Fibroblast of skin of right quadriceps (primary cell): Measurements from ENCODE around the gene PXDN.
A peak's percentile ranks its signal among the peaks of the same experiment; 100 is the strongest.
"Not testable (repeated sequence)": the region's sequence is repeated elsewhere in the genome, so short reads cannot be mapped to it uniquely, and the experiment has no call there.

Experiments used
- DNase-seq: peaks from one replicate; pipeline ENCODE4 v3.0.0-alpha.2; 2013

Gene PXDN

DNA sequence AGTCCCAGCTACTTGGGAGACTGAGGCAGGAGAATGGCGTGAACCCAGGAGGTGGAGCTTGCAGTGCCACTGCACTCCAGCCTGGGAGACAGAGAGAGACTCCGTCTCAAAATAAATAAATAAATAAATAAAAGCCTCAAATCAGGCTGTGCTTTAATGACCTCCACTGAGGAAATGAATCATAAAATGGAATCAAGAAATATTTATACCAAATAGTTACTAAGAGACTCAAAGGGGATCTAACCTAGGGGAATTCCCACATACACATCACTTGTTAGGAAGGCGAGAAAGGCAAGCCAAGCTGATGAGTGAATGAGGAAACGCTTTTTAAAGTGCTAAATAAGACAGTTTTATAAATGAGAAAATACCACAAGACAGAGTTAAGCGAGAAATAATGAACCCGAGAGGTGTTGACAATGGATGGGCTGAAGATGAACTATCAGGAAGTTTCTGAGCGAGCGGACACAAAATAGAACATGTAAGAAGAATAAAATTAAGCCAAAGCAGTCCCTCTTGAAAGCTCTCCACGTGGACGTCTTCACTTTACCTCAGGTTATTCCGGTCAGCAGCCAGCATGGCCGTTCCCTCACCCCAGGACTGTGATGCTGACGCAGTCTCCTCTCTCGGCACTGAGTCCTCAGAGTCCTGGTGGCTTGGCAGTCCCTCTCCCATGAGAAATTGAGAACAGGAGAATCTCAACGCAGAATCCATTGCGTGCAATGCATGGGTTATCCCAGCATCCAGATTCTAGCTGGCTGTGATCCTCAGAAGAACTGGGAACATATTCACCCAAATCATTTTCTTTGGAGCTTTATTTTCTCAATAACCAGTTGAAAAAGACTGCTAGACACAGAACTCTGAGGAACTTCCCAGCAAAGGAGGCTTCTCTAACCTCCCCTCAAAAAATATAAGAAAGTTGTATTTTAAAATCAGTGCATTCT, 22.3 kb downstream of the PXDN start:
- DNase-seq, result peak; percentile 95

DNA sequence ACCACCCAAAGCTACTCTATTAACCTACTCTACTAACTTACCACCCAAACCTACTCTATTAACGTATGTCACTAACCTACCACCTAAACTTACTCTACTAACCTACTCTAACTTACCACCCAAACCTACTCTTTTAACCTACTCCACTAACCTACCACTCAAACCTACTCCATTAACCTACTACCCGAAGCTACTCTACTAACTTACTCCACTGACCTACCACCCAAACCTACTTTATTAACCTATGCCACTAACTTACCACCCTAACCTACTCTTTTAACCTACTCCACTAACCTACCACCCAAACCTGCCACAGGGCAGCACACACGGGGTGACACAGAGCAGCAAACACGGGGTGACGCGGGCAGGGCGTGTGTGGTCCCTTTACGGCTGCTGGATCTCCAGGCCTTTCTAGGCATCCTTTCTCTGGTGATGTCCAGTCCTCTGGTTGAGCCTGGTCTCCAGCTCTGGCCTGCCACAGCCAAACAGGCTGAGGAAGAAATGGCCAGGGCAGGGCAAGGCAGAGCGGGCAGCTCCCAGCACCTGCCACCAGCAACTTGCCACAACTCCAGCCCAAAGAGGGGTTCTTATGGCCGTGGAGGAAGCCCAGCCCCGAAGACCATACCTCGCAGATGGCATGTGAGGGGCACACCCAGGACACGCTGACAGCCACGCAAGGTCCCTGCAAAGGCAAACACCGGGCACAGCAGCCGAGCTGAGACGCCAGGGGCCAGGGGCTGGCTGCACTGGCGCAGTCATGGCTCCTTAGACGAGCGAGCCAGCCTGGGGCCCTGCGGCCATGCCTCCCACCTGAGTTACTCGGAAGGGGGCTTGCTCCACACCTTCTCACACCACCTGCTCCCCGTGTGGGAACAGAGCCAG, 25.7 kb downstream of the PXDN start:
- DNase-seq, result no peak

DNA sequence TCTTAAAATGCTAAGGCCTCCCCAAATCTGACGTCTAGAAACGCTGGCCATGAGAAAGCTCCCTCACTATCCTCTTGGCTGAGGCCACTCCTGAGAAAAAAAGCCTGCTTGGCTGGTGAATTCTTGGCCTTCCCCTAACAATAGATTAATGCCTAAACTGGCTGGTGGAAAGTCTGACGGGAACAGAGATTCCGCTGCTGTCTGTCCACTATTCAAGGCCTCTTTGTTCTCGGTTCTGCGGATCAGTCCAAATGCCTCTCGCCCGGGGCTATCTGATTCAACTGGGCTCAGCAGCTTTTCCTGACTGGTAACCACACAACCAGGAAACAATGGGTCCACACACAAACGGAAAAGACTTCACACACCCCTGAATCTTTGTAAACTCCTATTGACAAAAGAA, 27.2 kb downstream of the PXDN start:
- DNase-seq, result no peak

DNA sequence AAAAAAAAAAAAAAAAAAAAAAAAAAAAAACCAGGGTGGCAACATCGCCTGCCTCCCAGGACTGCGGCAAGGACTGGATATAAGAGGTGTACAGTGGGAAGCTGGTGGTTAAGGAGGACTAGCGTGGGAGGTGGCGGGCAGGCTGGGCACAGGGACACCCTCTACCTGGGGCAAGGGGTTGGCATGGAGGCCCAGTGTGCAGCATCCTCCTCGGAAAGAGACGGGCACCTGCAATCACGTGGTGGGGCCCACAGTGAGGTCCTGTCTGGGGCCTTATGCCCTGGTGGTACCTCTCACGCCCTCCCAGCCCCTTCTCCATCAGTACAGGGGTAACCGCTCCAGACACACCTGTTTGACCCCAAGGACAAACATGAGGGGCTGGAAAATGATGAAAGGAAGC, 27.9 kb downstream of the PXDN start:
- no peak for DNase-seq

DNA sequence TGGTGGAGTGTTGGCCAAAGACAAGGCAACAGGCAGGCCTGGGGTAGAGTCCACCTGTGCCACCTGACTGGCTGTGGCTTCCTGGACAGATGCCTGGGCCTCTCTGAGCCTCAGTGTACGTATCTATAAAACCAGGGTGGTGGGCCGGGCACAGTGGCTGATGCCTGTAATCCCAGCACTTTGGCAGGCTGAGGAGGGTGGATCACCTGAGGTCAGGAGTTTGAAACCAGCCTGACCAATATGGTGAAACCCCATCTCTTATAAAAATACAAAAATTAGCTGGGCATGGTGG, 28.4 kb downstream of the PXDN start:
- DNase-seq, result not testable (repeated sequence)

DNA sequence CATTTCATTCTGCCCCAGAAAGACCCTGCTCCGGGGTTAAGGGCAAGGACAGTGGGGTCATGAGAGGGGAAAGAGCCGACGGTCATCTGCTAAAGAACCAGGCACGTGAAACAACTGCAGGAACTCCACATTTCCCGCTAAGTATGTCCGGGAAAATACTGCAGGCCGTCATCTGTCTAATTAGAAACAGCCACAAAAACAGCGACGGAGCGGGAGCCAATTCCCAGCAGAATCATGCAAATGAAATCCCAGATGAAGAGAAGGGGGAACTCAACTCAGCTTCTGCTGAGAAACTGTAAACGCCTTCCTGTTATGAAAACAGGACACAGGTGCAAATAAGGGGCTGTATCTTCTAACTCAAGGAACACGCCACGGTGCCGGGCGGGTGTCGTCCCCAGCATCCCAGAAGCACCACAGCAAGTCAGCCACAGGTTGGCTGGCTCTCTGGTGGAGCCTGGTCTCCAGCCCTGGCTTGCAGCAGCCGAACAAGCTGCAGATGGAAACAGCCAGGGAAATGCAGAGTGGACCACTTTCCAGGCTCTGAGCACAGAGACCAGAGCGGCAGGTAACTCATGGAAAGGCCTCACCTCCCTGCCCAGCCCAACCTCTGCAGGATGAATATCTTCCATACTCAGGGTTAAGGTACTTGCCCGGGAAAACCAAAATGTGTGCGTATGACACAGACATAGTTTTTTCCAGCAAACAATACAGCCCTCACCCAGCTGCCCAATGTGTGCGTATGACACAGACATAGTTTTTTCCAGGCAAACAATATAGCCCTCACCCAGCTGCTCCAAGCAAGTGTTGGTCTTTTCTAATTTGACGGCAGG, 28.9 kb downstream of the PXDN start:
- DNase-seq, result peak; percentile 76

DNA sequence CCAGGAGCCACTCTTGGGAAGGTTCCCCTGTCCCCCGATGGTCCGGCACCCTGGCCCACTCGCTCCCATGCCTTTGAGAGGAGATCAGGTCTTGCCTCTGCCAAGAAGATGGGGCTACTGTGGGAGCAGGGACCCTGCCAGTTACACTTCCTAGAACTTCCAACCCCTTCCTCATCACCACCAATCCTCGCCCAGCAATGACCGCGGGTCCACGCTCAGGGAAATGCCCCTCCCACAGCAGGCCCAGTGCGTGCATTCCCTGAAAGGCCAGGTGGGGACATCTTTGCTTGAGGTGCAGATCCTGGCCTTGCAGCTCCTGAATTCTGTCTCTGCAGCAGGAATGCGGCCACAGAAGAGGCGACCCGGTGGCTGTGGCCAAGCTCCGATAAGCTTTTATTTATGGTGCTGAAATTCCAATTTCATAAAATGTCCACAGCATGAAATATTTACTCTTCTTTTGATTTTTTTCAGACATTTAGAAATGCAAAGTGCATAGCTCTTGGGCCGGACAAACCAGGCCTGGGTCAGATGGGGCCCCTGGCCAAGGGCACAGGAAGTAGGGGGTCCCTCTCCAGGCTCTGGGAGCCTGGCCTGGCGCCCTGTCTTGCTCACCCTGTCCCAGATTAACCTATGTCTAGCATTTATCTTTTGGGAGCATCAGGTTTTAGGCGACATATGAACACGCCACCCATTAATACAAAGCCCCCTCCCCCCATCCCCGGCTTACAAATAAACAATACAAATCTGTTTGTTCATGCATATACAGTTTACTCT, 29.8 kb downstream of the PXDN start:
- DNase-seq, result no peak

DNA sequence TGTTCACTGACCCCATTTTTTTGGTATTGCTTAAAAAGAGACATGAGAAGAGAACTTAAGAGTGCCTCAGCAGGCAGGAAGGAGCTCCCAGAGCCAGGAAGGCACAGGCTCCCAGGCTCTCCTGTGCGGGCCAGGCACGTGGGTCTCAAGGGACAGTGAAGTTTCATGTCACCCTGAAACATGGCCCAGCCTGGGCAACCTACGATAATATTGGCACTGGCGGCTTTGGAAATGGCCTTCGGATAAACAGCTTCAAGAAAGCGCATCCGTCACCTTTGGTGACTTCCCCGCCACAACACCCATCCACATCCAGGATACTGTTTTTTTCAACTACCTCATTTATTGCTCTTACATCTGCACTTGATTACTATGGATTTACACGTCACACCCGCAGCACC, 30.5 kb downstream of the PXDN start:
- DNase-seq, result no peak

DNA sequence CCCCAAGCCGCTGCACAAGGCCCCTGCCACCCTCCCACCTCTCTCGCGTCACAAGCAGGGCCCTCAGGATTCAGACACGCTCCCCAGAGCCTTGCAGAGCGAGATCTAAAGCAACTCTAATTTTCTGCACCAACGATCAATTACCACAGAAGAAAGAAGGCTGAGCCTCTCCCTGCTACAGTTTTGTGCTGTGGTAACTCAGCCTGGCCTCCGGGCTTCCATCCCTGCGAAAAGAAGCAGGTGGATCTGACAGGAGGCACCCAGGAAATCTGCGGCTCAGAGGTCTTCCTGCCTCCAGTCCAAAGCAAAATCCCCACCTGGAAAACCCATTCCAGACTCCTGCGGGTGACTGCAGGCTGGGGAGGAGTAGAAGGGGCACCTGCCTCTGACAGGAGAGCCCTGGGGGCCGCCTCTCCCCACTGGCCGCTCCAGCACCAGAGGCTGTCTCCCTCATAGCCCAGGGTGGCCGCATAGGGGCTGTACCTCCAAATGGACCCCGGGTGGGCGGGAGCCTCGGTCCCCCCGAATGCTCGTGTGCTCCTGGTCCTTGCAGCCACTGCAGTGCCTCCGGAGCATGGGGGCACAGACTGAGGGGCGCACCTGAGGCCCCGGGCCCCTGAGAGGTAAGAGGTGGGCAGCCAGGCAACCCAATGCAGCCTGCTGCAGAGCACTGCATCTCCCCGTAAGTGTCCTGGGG, 31.0 kb downstream of the PXDN start:
- no peak for DNase-seq

DNA sequence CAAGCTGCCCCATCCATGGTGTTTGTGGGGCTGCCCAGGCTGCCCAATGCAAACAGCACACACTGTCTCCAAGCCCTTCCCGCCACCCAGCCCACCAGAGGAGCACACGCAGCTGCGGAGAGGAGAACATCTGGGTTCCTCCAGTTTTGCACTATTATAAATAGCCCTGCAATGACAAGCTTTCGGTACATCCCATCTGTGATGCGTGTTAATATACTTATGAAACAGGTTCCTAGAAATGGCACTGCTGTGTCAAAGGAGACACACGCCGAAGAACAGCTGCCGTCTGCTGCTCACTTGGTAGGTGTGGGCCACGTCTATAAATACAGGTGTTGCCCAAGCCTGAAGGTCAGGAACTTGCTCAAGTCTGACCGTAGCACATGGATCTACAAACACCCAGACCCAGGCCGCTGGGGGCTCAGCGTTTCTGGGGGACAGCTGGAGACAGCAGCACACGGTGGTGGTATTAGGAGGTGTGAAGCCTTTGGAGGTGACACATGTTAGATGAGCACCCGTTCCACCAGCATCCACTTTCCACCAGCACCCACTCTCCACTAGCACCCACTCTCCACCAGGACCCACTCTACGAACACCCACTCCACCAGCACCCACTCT, 34.3 kb downstream of the PXDN start:
- DNase-seq, result no peak

DNA sequence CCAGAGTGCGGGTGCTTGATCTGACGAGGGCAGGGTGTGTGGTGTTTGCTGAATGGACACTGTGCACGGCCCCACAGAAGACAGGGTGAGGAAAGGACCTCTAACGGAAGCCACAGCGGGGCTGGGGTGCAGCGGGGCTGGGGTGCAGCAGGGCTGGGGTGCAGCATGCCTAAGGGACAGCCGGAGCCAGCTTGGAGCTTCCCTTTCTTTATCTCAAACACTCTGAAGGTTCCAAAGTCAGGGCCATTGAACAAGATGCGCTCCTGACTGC, 35.0 kb downstream of the PXDN start:
- no peak for DNase-seq

DNA sequence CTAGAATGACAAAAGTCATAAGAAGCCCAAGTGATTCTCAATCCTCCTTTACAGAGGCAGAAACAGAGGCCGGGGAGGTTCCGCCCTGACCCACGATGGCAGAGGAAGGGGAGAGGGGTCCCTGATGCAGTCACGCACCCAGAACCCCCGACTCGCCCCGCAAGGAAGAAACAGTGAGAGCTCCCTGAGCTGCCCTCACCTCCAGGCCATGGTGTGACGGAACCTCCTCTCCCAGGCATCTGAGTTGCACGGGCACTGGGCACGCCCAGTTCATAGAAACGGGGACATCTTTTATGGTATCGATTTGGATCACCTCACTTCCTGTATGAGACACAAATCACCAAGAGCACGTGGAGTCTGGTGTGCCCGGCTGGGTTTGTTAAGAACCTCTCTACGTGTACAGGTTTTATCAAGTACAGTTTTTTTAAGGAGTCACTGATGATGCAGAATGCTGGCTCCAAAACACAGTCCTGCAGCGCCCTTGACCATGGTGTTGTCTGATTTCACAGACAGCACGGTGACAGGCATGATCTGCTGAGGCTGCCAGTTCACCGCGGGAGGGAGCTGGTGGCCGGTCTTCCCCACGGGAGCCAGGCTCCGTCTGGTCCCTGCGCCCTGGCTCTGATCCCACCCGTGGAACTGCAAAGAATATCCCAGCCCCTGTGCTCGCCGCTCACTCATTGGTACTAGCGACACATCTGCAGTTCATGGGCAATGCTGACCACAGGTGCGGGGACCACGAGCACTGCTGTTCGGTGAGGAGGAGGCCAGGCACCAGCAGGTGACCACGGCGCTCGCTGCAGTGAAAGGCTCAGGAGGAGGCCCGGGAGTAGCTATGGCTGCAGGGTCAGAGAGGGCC, 35.6 kb downstream of the PXDN start:
- no peak for DNase-seq

DNA sequence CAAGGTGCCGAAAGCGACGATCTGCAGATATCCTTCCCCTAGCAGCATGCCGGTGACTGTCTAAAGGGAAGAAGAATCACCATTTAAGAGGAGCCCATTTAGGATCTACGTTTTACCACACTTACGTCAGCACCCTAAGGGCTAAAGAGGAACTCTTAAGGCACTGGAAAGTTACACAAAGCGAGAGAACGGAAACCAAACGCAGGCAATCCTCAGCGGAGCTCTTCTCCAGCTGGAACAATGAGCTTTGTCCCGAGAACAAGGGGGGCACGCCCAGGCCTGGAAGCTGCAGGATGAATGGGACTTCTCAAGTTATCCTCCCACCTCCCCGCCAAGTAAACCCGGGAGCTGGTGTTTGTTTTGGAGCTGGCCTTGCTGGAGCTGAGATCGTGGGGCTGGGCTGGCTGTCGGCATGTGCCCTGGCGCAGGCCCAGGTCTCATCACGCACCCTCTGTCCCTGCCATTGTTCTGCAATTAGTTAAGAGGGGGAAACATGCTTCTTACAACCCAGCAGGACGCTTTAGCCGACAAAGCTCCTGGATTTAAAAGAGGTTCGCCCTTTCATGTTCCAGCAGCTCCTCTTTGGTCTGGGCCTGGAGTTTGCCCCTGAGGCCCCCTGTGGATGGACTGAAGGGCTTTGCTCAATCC, 36.4 kb downstream of the PXDN start:
- peak; percentile 86 for DNase-seq

DNA sequence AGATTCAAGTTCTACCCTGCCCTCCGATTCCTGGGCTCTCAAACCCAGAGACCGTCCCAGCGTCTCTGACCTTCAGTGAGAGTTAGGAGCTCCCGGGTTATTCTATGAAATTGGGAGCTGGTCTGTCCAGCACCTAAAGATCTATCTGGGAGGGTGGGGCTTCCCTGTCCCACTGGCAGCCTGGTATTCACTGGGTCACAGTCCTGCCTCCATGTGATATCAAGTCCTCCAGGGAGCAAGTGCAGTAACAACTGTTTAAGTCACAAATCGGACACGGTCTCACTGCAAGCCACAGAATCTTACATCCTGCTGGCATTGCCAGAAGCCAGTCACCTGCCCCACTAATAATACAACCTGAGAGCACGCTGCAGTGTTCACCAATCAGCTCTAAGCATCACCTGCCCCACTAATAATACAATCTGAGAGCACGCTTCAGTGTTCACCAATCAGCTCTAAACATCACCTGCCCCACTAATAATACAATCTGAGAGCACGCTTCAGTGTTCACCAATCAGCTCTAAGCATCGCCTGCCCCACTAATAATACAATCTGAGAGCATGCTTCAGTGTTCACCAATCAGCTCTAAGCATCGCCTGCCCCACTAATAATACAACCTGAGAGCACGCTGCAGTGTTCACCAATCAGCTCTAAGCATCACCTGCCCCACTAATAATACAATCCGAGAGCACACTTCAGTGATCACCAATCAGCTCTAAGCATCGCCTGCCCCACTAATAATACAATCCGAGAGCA, 38.0 kb downstream of the PXDN start:
- DNase-seq, result not testable (repeated sequence)

DNA sequence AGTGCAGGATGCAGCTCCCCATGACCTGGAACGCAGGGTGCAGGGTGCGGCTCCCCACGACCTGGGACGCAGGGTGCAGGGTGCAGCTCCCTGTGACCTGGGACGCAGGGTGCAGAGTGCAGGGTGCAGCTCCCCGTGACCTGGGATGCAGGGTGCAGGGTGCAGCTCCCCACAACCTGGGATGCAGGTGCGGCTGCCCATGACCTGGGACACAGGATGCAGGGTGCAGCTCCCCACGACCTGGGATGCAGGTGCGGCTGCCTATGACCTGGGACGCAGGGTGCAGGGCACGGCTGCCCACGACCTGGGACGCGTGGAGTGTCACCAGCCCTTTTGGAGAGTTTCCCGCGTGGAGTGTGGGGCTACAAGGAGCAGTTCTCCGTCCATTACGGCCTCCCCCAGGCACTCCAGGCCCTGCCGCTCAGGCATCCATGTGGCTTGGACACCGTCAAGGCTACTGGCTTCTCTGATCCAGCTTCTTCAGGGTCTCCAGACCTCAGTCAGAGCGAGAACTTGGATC, 38.7 kb downstream of the PXDN start:
- no peak for DNase-seq

DNA sequence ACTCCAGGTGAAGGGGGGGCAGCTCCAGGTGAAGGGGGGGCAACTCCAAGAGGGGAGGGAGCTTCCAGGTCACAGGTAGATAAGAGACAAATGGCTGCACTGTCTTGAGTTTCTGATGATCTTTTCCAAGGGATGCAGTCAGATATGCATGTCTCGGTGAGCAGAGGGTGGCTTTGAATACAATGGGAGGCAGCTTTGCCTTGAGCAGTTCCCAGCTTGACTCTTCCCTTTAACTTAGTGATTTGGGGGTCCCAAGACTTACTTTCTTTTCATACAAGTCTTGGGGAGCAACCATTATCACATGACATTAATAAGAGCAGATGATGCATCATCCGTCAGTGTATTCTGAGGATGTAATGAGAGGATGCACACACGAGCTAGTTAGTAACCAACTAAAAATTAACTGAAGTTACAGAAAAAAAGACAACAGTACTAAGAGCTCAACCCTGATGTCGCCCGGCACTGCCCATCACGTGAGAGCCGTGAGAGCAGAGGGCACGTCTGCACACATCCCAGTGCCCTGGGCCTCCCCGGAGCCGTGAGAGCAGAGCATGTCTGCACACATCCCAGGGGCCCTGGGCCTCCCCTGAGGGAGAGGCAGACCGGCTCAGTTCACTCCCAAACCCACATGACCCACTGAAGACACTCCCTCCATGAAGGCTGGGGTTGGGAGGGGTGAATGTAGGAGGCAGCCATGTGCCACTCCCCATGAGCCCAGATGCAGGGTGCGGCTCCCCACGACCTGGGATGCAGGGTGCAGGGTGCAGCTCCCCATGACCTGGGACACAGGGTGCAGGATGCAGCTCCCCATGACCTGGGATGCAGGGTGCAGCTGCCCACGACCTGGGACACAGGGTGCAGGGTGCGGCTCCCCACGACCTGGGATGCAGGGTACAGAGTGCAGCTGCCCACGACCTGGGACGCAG, 39.4 kb downstream of the PXDN start:
- no peak for DNase-seq

DNA sequence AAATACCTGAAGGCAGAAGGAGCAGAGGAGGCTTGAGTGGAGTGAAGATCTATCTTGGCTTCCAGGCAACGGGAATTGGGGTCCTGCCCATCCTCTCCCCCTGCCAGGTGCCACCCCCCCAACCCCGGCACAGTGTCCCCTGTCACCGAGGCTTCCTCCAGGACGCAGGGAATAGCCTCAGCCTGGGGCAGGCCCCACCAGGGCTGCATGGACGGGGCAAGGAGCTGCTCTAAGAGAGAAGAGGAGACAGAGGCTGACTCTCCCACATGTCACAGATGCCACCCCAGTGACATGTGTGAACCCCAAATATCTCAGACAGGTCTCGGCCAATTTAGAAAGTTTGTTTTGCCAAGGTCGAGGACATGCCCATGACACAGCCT, 42.1 kb downstream of the PXDN start:
- DNase-seq, result no peak
